GM23338 (cell line): ENCODE data around the gene SCPEP1. TPM values are rescaled to one million over a fixed set of nuclear protein-coding genes. Genes with fewer than 3 reads are reported as not detected.

ENCODE experiments used
- ATAC-seq: fragments of 200-7000 bp; cut with Tn5 transposase; 3 replicates; pipeline ENCODE4 v1.9.1; 2020
- DNase-seq: peaks from one replicate; pipeline ENCODE4 v3.0.0-alpha.2; 2015; ENCODE audit warnings: low spot score
- H2AFZ ChIP-seq: fragments of 200-600 bp; sonication (generic); 2 replicates; pipeline ENCODE4 v1.8.0; 2016; ENCODE audit warnings: antibody characterized with exemption, mild to moderate bottlenecking, moderate library complexity
- H3F3A ChIP-seq: fragments of 200-600 bp; sonication (generic); replicated peaks from 2 replicates; pipeline ENCODE4 v1.8.0; 2017; ENCODE audit warnings: antibody characterized with exemption, mixed run types, low read depth
- H3K27ac ChIP-seq: fragments of 200-600 bp; sonication (generic); 2 replicates; pipeline ENCODE4 v1.6.1; 2016; ENCODE audit warnings: low read depth
- H3K27me3 ChIP-seq: fragments of 200-600 bp; sonication (generic); 2 replicates; pipeline ENCODE4 v1.8.0; 2016; ENCODE audit warnings: mild to moderate bottlenecking, mixed run types, moderate library complexity; ENCODE audit not compliant: insufficient read depth
- H3K36me3 ChIP-seq: fragments of 200-600 bp; sonication (generic); 2 replicates; pipeline ENCODE4 v1.8.0; 2016; ENCODE audit warnings: mild to moderate bottlenecking; ENCODE audit not compliant: insufficient read depth
- H3K4me1 ChIP-seq: fragments of 200-600 bp; sonication (generic); 2 replicates; pipeline ENCODE4 v1.8.0; 2016; ENCODE audit warnings: mild to moderate bottlenecking, moderate library complexity; ENCODE audit not compliant: insufficient read depth
- H3K4me2 ChIP-seq: fragments of 200-600 bp; sonication (generic); 2 replicates; pipeline ENCODE4 v1.7.1; 2017; ENCODE audit warnings: mixed run types
- H3K4me3 ChIP-seq: fragments of 200-600 bp; sonication (generic); 2 replicates; pipeline ENCODE4 v1.6.1; 2016; ENCODE audit warnings: mixed run types
- H3K79me2 ChIP-seq: fragments of 200-600 bp; sonication (generic); replicated peaks from 2 replicates; pipeline ENCODE4 v1.8.0; 2017; ENCODE audit warnings: mild to moderate bottlenecking; ENCODE audit not compliant: insufficient read depth
- H3K9me2 ChIP-seq: fragments of 200-600 bp; sonication (generic); 2 replicates; pipeline ENCODE4 v1.8.0; 2017; ENCODE audit not compliant: insufficient read depth
- H4K20me1 ChIP-seq: fragments of 200-600 bp; sonication (generic); replicated peaks from 2 replicates; pipeline ENCODE4 v1.8.0; 2017; ENCODE audit warnings: mild to moderate bottlenecking; ENCODE audit not compliant: insufficient read depth
- H3K27ac Mint-ChIP-seq: 2 replicates; pipeline ENCODE4 v1.8.0; 2020; ENCODE audit warnings: inconsistent platforms, mild to moderate bottlenecking, moderate library complexity, mixed read lengths
- H3K27me3 Mint-ChIP-seq: 3 replicates; pipeline ENCODE4 v1.8.0; 2022; ENCODE audit warnings: low read depth, mild to moderate bottlenecking, moderate library complexity, mixed read lengths, inconsistent platforms; ENCODE audit not compliant: insufficient read depth, poor library complexity
- H3K36me3 Mint-ChIP-seq: 3 replicates; pipeline ENCODE4 v1.8.0; 2021; ENCODE audit warnings: low read depth, mild to moderate bottlenecking, inconsistent platforms, moderate library complexity, mixed read lengths
- H3K4me1 Mint-ChIP-seq: 3 replicates; pipeline ENCODE4 v1.8.0; 2020; ENCODE audit warnings: mild to moderate bottlenecking, inconsistent platforms, mixed read lengths
- H3K4me3 Mint-ChIP-seq: 3 replicates; pipeline ENCODE4 v1.8.0; 2021; ENCODE audit warnings: moderate library complexity, mild to moderate bottlenecking, inconsistent platforms, mixed read lengths
- H3K9me3 Mint-ChIP-seq: 3 replicates; pipeline ENCODE4 v1.8.0; 2020; ENCODE audit warnings: moderate library complexity, mild to moderate bottlenecking, inconsistent platforms, mixed read lengths
- CTCF ChIP-seq, 2 experiments: fragments of 200-600 bp in 1 of 2; sonication (generic) in 1 of 2; conservative IDR thresholded peaks; 2 replicates each; pipeline versions ENCODE4 v1.5.1 to v1.6.1; 2016 to 2017; ENCODE audit warnings: antibody characterized with exemption in 2 of 2, low read depth in 2 of 2, mild to moderate bottlenecking in 2 of 2, moderate library complexity in 1 of 2
- ETS1 ChIP-seq: IDR thresholded peaks from 2 replicates; pipeline ENCODE4 v1.6.1; 2016; ENCODE audit warnings: antibody characterized with exemption
- NANOG ChIP-seq: IDR thresholded peaks from 2 replicates; pipeline ENCODE4 v1.6.1; 2016; ENCODE audit warnings: antibody characterized with exemption, borderline replicate concordance
- POLR2AphosphoS5 ChIP-seq: IDR thresholded peaks from 2 replicates; pipeline ENCODE4 v1.6.1; 2016; ENCODE audit warnings: antibody characterized with exemption, low read depth
- REST ChIP-seq: IDR thresholded peaks from one replicate; pipeline ENCODE4 v1.6.1; 2018; ENCODE audit warnings: antibody characterized with exemption; ENCODE audit not compliant: unreplicated experiment
- STAT1 ChIP-seq: IDR thresholded peaks from one replicate; pipeline ENCODE4 v1.6.1; 2016; ENCODE audit warnings: antibody characterized with exemption; ENCODE audit not compliant: unreplicated experiment
- ZNF114 ChIP-seq: fragments of 250-450 bp; sonication (Bioruptor Pico); IDR thresholded peaks from 2 replicates; pipeline ENCODE4 v1.5.0; 2020; ENCODE audit warnings: mild to moderate bottlenecking, moderate library complexity
- ZNF331 ChIP-seq: fragments of 250-450 bp; sonication (Bioruptor Pico); IDR thresholded peaks from 2 replicates; pipeline ENCODE4 v1.5.0; 2020; ENCODE audit warnings: low read depth, mild to moderate bottlenecking, moderate library complexity
- ZNF462 ChIP-seq: fragments of 250-450 bp; sonication (Bioruptor Pico); IDR thresholded peaks from 2 replicates; pipeline ENCODE4 v1.5.0; 2020; ENCODE audit warnings: mild to moderate bottlenecking, moderate library complexity
- polyA plus RNA-seq: library from polyadenylated mRNA; unstranded; fragments of >200 nt; fragmentation: Nextera tagmentation; extraction: Ambion mirVana; gene quantifications from 2 replicates; pipeline ENCODE4 v1.2.1, GENCODE V29; 2016
- total RNA-seq: library from RNA; depleted of rRNA; stranded (reverse); fragments of >200 nt; shearing (Covaris generic); gene quantifications from 2 replicates; pipeline ENCODE4 v1.2.3, GENCODE V29; 2014

Gene SCPEP1
- total and polyA plus RNA-seq, 2 experiments from 2014 or later, result 46.6 to 52.1 TPM

GRCh38 chr17:56987283-56987834, 9.4 kb downstream of the SCPEP1 start:
- Histone ChIP-seq H2AFZ (no peak overlapping the region), H3K9me2 (no peaks in the 10 kb centered on the region), H4K20me1 (no peaks in the 10 kb centered on the region), H3K4me3 (no peak overlapping the region), H3K4me1 (peaks cover 7% of the 10 kb centered on the region; the same call in 1 of the 2 replicates), H3K36me3 (peaks cover 9% of the 10 kb centered on the region; the same call in 1 of the 2 replicates), H3K27ac (no peak overlapping the region), H3K27me3 (no peaks in the 10 kb centered on the region), H3F3A (no peaks in the 10 kb centered on the region), H3K79me2 (no peaks in the 10 kb centered on the region), H3K4me2 (no peak overlapping the region)
- Mint-ChIP-seq H3K27ac (no peak overlapping the region), H3K4me3 (no peak overlapping the region), H3K9me3 (no peaks in the 10 kb centered on the region), H3K4me1 (peaks cover 3% of the 10 kb centered on the region), H3K36me3 (peaks cover 23% of the 10 kb centered on the region), H3K27me3 (peaks cover 4% of the 10 kb centered on the region)
- ATAC-seq (no peak), DNase-seq (no peak)
- TF ChIP-seq ZNF114 (CRISPR knock-in tag) (no peak), ZNF462 (no peak), REST (no peak), STAT1 (no peak), POLR2AphosphoS5 (no peak), CTCF (conservative IDR thresholded peaks at IDR 0.05; ENCODE audit: low read depth in 2 of 2) (no peak), ZNF331 (CRISPR knock-in tag) (no peak), NANOG (no peak), ETS1 (no peak)
